M059J (cell line): ENCODE results near the gene ZNF710. TPM values are rescaled to one million over a fixed set of nuclear protein-coding genes. Genes with fewer than 3 reads are reported as not detected.

ENCODE experiments used
- DNase-seq: peaks from one replicate; pipeline ENCODE4 v3.0.0-alpha.2; 2012; ENCODE audit warnings: low read depth
- total RNA-seq: library from RNA; depleted of rRNA; stranded (reverse); fragments of >200 nt; shearing (Covaris generic); gene quantifications from 2 replicates; pipeline ENCODE4 v1.2.3, GENCODE V29; 2014

ZNF710 gene
- total RNA-seq, 1 experiment from 2014 or later: 11.0 TPM

DNA sequence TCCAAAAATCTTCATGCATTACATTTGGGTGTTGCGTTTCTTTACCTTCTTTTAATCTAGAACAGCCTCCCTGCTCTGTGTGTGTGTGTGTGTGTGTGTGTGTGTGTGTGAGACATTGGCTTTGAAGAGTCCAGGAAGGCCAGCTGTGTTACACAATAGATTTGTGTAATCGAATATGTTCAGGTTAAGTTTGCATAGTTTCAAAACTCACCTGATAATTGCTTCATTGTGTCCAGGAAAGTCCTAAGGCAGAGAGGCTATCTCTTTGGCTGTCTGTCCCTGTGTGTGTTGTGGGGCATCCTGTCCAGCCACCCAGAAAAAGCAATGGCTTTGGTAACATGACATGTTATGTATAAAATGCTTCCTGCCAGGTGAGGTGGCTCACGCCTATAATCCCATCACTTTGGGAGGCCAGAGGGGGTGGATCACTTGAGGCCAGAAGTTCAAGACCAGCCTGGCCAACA is 37.5 kb downstream of the ZNF710 start:
- no peak for DNase-seq

DNA sequence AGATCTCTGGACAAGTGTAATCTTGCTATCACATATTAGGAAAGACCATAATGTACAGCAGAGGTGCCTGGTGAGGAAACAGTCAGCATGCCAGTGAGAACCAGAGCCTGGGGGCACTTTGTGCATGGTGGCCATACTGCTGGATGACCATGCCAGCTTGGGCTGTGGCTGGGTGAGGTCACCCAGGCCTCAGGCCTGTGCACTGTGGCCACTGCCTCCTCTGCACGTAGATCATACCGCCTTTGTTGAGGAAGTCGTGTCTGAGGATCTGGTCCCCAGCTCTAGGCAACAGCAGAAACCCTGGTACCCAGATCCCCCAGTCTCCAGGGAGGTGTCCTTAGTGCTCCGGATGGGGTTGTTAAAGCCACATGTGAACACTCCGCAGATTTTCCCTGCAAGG is 38.9 kb downstream of the ZNF710 start:
- peak; percentile 39 for DNase-seq

DNA sequence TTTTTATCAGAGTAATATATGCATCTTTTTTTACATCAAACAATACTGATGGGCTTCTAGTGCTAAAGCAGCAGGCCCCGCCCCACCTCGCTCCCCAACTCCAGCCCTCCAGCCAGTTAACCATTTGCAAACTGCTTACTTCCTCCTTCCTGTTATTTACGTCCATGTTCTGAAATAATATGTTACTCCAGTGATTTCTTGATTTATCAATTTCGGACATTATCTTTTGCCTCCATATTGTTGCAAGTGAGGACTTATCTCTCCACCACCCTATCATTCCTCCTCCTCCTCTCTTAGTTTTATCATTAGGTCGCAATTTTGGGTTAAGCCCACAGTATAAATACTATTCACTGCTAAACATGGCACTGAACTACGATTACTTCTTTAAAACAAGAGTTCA is 39.5 kb downstream of the ZNF710 start:
- no peak for DNase-seq

DNA sequence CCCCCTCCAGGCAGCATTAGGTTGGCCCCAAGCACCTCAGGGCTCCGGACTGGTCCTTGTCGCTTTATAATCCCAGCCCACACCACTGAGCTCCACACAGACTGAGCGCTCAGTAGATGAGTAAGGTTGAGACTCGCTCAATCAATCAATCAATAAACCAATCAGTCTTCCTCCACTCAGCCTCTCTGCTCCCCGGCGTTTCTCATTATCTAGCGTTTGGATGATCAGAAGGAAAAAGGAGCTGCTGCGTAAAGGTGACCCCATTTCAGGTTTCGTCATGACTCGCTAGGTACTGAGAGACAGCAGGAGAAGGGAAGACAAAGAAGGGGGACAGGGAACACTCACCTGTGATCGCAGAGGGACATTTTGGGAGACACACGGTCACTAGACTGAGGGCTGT is 41.2 kb downstream of the ZNF710 start:
- no peak for DNase-seq

DNA sequence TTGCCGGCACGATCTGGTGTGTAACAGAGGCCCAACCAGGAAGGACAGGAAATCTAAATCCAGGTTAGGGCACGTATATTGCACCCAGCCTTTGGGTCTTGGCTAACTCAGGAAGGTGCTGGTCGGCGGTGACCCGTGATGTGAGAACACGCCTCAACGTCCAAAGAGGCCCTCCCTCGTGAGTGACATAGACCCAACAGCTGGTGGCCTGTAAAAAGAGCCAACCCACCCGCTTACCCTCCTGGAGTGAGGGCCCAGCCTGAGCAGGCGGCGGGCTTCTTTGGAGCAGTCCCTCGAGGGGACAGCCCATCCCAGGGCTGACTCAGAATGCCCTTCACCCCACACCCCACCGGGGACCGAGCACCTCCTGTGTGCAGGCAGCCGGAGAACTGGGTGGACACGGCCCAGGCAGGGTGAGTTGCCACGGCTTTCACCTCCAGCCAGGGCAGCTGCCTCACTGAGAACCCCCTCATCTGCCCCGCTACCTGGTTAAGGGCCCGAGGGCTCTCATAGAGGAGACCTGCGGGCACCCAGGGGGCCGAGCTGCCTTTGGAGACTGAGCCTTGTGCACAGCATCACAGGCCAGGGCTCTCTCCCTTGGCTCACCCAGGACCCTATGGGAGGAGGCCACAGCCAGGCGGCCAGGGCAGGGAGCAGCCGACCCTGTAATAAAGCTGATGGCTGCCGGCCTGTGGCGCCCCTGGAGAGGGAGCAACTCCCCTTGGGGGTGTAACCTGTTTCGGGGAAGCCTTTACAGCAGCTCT is 41.8 kb downstream of the ZNF710 start:
- no peak for DNase-seq

DNA sequence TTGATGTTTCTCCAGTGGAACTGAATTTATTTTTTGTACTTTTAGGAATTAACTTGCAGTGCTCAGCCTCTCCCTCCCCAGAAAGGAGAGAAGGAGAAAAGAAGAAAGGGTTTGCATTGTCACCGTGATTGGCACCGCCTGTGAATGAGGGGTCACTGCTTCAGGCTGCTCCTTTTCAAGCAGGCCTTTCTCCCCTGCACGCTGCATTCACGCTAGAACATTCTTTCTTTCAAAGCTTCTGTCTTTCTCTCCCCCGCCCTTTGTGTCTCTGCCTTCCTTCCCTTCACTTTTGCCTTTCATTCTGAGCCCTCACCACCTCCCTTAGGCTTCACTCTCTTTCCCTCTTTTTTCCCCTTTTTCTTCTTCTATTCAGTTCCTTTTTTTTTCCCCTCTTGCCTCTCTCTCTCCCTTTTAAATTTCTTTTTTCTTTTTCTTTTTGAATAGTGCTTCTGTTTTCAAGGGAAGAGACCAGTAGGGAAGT is 42.4 kb downstream of the ZNF710 start:
- DNase-seq: no peak

DNA sequence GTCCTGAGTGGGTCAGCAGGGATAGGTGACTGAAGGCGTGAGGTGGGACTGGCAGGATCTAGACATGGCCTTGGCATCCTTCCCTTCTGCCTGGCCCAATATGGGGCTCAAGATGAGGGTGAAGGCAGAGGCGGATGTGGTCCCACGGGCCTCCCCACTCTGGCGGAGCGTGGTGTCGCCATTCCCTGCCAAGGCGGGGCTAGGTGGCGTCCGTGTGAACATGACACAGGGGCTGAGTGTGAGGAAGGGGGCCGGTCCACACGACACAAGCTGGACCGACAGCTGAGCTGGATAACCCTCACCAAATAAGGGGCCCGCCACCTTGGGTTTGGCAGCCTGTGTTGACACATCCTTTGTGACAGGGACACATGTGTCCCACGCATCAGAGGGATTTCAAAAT is 43.1 kb downstream of the ZNF710 start:
- DNase-seq: no peak

DNA sequence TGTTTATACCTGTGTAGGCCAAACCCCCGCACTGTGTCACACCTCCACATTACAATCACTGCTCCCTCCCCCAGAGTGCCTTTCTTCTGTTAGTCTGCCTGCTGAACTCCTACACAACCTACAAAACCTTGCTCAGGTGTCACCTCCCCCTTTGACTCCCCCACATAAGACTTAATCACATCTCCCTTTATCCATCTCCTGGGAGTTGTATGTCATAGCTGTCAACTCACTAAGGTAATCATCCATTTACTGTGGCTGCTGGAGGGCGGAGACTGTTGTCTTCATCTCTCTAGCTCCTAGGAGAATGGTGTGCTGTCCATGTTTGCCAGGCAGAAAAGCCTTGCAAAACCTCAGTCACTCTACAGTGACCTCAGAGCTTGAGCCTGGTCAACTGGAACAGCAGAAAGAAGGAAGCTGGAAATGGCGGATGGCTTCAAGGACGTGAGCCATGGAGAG is 43.8 kb downstream of the ZNF710 start:
- DNase-seq: no peak

DNA sequence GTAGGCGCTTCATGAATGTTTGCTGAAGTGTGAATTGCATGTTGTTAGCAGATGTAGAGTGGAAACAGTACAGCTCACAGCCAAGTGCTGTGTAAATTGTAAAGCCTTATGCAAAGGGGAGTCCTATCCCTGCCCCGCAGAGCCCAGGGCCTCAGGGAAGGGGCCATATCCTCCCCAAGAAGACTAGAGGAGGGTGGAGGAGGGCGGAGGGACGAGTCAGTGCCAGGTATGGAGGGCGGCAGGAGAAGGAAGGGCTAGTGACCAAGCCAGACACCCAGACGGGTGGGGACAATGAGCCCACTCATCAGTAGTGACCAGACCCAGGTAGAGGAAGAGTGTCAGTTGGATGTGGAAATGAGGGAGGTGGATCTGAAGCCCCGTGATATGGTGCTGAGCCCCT is 45.2 kb downstream of the ZNF710 start:
- DNase-seq: no peak

DNA sequence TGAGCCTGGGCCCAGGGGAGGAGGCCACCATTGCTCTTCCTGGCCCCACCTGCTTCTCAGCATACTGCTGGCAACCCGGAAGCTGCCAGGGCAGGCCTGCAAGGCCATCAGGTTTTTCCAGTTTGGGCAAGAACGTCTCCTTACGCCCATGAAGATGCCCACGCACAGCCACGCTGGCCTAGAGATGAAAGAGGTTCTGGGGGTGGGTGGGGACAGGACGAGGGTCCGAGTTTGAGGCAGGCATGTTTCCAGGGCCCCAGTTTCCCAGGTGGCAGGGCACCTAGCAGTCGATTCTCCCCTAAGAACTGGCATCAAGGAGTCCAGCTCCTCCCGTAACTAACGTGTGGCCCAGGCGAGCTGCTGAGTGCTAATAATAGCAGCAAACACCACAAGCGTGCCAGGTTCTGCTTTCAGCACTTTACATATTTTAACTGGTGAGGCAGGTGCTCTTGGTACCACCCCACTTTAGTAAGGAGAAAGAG is 45.8 kb downstream of the ZNF710 start:
- DNase-seq: no peak

DNA sequence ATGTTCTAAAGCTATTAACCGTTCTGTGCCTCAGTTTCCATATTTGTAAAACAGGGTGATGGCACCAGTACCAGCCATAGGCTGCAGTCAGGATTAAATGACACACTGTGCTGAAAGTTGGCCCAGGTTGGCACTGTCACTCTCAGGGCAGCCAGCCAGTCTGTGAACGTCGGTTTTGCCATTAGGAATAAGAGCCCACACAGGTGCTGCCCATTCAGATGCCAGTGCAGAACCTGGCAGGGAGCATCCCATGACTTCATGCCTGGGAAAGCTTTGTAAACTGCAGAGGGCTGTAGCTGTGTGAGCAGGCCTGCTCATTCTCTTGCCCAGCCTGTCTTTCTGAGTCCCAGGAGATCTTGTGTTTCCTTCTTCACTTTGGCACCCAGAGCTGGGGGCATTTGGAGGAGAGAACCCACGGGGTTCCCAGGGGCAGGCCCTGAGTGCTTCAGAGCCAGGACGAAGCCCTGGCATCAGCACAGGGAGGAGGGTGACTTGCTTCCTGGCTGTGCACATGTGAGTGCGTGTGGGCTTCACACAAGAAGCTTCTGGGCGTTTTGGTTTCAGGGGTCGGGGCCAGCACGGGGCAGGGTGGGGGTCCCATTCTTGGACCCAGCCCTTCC is 46.9 kb downstream of the ZNF710 start:
- no peak for DNase-seq

DNA sequence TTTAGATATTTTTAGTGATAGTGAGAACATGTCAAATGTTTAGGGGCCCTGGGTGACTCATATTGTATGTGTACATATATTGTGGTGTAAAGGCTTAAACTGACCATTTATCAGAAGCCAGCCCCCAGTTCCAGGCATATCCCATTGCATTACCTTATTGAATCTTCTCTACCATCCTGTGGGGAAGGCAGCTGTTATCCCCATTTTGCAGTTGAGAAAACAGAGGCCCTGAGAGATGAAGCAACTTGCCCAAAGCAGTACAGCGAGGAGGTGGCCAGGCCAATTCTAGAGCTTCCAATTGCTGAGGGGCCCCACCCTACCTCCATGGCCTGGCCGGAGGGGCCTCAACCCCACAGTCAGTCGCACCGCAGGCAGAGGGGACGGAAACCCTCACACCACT is 47.9 kb downstream of the ZNF710 start:
- no peak for DNase-seq

DNA sequence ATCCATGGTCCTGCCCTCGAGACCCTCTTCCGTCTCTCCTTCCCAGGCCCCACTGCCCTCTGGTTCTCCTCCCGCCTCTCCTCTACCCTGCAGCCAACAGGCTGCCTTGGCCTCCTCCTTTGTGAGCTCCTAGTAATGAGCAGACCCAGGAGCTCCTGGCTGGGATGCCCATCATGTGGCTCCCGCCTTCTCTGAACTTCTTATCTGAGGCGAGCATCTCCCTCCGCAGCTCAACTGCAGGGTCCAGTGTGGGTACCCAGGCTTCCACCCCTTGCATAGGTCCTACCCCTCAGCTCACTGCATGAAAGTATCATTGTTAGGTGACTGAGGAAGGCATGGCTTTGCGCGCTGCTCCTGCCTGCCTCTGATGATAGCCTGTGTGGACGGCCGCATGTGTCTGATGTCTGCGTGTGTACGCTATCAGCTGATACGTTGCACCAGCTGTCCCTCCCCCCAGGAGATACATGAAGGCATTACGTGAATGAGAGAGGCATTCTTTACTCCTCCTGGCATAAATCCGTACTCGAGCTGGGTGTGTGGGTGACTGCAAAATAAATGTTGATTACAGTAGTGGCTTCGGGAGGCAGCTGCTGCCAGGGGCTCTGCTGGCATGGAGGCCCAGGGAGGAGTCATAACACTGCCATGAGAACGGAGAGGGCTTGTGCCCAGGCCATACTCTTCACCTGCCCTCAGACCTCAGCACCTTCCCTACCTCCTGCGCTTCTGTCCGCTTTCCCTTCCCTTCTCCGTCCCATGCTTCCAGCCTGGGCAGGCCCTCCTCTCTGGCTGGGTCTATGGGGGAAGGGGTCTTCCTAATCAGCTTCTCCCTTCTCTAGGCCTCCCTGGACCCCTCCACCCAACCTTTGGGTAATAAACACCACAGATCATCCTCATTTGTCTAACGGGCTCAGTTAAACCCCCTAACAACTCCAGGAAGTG is 48.8 kb downstream of the ZNF710 start:
- DNase-seq: no peak

DNA sequence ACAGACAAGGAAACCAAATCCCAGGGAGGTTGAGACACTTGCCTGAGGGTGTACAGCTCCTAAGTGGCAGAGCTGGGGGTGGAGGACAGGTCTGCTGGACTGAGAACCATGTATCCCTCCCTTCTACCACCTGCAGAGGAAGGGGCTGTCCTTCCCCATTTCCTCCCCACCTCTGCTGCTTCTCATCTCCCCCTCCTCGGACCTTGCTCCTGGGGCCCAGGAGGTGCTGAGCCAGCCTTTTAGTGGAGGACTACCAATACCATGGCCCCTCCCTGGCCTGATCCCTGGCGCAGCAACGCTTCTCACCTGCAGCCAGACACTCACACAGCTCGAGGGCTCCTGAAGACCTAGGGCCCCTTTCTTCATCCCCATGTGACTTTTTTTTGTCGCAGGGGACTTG is 50.8 kb downstream of the ZNF710 start:
- DNase-seq: no peak

DNA sequence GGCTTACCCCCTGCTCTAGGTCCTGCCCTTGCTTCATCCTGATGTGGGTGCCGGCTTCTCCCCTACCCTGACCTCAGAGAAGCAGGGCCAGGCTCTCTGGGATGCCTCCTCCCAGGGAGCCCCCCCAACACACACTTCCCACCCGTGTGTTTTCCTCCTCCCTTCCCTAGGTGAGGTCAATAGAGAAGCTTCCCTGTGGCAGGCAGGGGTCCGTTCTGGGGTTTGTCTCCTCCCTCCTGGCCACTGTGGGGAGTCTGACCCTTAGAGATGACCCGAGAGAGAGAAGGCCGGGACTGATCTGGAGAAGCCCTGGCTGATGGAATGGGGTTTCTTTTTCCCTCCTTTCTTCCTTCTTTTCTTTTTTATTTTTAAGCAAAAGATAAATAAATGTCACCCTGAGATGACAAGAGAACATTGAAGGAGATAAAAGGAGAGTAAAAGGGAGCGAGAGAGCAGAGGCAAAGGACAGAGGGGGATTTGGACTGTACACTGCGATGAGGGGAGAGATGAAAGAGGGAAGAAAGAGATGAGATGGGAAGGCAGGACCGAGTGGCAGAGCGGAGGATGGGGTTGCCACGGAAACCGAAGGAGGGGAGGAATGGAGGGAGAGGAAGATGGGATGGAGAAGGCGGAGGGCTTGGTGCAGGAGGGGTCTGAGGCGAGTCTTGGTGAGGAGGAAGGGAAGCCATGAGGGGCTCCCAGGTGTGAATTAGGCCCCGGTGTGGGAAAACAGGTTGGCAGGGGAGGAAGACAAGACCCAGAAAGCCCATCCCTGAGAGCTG is 52.8 kb downstream of the ZNF710 start:
- DNase-seq: no peak

DNA sequence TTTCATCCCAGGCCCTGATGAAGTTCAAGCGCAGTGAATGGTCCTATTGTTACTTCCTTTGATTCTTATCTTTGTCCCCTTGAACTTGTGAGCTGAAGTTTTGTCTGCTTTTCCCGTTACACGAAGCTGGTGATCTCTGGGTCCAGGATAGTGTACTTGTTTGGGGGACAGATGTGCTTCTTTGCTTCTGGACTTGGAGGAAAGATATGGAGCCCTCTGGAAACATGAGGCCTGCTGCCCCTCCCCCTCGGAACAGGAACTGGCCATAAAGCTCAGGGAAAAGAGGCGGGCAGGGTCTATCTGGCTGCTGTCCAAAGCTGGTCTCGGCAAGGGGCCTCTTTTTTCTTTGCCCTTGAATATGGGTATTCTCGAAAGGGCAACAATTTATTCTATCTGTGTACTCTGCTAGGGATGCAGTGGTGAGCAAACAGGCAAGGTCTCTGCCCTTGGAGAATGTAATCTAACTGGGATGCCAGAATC is 53.5 kb downstream of the ZNF710 start:
- DNase-seq: no peak

DNA sequence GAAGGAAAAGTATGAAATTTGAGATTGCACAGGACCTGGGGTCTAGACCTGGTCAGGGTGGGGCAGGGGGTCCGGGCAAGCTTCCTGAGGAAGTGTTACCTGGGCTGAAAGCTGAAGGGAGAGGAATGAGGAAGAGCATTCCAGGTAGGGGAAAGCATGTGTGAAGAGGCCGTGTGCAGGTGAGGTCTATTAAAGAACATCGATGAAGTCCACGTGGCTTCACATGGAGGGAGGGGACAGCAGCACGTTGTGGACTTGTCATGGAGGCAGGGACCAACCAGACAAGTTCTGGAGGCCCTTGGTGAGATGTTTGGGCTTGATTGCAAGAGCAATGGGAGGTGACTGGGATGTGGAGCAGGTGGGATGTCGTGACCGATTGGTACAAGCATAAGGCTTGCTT is 54.1 kb downstream of the ZNF710 start:
- DNase-seq: no peak

DNA sequence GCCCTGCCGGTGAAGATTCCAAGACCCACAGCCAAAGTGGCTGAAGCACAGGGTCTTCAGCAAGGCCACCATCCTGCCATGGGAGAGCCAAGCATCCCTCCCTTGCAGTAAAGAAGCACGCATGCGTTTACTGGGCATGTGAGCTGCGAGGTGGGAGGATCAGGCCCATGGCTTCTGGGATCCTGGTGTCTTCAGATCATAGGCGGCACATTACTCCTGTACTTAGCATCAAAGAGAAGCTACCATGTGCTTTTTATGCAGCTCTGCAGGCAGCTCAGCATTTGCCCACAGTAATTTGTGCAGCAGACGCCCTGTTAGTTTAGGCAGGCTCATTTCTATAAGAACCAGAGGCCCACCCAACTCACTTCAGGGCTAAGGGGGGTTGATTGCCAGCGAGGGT is 55.4 kb downstream of the ZNF710 start:
- DNase-seq: no peak

DNA sequence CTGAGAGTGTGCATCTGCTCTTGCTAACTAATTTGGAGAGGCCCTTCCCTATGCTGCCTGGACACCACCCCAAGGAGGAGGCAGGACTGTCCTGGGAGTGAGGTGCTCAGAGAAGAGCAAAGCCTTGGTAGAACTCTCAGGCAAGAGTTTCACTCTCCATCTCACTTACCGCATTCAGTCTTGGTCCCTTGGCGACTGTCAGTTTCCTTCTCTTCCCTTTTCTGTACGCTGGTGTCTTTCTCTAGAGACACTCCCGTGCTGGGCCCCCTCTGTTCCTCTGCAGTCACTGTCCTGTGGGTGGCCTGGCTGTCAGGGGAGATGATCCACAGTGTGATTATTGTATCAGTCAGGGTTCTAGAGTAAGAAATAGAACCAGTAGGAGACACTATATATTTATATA is 57.2 kb downstream of the ZNF710 start:
- no peak for DNase-seq

DNA sequence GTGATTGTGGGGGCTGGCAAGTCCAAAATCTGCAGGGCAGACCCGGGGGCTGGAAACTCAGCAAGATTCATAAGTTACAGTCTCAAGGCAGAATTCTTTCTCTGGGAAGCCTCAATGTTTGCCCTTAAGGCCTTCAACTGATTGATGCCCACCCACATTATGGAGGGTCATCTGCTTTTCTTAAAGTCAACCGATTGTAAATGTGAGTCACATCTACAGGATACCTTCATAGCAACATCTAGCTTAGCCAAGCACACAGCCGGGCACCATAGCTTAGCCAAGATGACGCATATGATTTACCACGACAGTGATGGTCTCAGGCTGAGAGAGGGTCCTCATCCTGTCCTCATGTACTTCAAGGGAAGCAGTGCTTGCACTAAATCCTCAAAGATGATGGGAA is 57.7 kb downstream of the ZNF710 start:
- DNase-seq: no peak
